Measurements from ENCODE around the gene RANBP9. TPM values are rescaled to one million over a fixed set of nuclear protein-coding genes. Genes with fewer than 3 reads are reported as not detected.
A peak's percentile ranks its signal among the peaks of the same experiment; 100 is the strongest.

Gene RANBP9
- total and polyA plus RNA-seq, 2 experiments from 2014 or later, result 12.1 to 31.8 TPM

GRCh38 chr6:13708736-13709135 lies 2.9 kb downstream of the RANBP9 start:
- TF ChIP-seq CREB1 (CRISPR knock-in tag; IDR thresholded peaks at IDR 0.05; ENCODE audit: low read depth) (no peak), JUNB (IDR thresholded peaks at IDR 0.05; ENCODE audit: unreplicated experiment) (no peak), POLR2AphosphoS5 (IDR thresholded peaks at IDR 0.05; ENCODE audit: low read depth) (no peak), ETS1 (IDR thresholded peaks at IDR 0.05) (no peak), EZH2 (IDR thresholded peaks at IDR 0.05; ENCODE audit: low read depth, unreplicated experiment) (no peak), ZNF114 (CRISPR knock-in tag; IDR thresholded peaks at IDR 0.05) (no peak), STAT1 (IDR thresholded peaks at IDR 0.05; ENCODE audit: unreplicated experiment) (no peak), ZNF331 (CRISPR knock-in tag; IDR thresholded peaks at IDR 0.05; ENCODE audit: low read depth) (no peak), NANOG (IDR thresholded peaks at IDR 0.05; ENCODE audit: borderline replicate concordance) (no peak), EZH2phosphoT487 (IDR thresholded peaks at IDR 0.05; ENCODE audit: unreplicated experiment) (no peak)
- TF ChIP-seq, protein P1, sequence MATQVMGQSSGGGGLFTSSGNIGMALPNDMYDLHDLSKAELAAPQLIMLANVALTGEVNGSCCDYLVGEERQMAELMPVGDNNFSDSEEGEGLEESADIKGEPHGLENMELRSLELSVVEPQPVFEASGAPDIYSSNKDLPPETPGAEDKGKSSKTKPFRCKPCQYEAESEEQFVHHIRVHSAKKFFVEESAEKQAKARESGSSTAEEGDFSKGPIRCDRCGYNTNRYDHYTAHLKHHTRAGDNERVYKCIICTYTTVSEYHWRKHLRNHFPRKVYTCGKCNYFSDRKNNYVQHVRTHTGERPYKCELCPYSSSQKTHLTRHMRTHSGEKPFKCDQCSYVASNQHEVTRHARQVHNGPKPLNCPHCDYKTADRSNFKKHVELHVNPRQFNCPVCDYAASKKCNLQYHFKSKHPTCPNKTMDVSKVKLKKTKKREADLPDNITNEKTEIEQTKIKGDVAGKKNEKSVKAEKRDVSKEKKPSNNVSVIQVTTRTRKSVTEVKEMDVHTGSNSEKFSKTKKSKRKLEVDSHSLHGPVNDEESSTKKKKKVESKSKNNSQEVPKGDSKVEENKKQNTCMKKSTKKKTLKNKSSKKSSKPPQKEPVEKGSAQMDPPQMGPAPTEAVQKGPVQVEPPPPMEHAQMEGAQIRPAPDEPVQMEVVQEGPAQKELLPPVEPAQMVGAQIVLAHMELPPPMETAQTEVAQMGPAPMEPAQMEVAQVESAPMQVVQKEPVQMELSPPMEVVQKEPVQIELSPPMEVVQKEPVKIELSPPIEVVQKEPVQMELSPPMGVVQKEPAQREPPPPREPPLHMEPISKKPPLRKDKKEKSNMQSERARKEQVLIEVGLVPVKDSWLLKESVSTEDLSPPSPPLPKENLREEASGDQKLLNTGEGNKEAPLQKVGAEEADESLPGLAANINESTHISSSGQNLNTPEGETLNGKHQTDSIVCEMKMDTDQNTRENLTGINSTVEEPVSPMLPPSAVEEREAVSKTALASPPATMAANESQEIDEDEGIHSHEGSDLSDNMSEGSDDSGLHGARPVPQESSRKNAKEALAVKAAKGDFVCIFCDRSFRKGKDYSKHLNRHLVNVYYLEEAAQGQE (IDR thresholded peaks at IDR 0.05; ENCODE audit: unreplicated experiment), result no peak
- TF ChIP-seq, protein P2, sequence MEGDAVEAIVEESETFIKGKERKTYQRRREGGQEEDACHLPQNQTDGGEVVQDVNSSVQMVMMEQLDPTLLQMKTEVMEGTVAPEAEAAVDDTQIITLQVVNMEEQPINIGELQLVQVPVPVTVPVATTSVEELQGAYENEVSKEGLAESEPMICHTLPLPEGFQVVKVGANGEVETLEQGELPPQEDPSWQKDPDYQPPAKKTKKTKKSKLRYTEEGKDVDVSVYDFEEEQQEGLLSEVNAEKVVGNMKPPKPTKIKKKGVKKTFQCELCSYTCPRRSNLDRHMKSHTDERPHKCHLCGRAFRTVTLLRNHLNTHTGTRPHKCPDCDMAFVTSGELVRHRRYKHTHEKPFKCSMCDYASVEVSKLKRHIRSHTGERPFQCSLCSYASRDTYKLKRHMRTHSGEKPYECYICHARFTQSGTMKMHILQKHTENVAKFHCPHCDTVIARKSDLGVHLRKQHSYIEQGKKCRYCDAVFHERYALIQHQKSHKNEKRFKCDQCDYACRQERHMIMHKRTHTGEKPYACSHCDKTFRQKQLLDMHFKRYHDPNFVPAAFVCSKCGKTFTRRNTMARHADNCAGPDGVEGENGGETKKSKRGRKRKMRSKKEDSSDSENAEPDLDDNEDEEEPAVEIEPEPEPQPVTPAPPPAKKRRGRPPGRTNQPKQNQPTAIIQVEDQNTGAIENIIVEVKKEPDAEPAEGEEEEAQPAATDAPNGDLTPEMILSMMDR (conservative IDR thresholded peaks at IDR 0.05; ENCODE audit: low read depth in 2 of 2), result no peak
- TF ChIP-seq, protein P3, sequence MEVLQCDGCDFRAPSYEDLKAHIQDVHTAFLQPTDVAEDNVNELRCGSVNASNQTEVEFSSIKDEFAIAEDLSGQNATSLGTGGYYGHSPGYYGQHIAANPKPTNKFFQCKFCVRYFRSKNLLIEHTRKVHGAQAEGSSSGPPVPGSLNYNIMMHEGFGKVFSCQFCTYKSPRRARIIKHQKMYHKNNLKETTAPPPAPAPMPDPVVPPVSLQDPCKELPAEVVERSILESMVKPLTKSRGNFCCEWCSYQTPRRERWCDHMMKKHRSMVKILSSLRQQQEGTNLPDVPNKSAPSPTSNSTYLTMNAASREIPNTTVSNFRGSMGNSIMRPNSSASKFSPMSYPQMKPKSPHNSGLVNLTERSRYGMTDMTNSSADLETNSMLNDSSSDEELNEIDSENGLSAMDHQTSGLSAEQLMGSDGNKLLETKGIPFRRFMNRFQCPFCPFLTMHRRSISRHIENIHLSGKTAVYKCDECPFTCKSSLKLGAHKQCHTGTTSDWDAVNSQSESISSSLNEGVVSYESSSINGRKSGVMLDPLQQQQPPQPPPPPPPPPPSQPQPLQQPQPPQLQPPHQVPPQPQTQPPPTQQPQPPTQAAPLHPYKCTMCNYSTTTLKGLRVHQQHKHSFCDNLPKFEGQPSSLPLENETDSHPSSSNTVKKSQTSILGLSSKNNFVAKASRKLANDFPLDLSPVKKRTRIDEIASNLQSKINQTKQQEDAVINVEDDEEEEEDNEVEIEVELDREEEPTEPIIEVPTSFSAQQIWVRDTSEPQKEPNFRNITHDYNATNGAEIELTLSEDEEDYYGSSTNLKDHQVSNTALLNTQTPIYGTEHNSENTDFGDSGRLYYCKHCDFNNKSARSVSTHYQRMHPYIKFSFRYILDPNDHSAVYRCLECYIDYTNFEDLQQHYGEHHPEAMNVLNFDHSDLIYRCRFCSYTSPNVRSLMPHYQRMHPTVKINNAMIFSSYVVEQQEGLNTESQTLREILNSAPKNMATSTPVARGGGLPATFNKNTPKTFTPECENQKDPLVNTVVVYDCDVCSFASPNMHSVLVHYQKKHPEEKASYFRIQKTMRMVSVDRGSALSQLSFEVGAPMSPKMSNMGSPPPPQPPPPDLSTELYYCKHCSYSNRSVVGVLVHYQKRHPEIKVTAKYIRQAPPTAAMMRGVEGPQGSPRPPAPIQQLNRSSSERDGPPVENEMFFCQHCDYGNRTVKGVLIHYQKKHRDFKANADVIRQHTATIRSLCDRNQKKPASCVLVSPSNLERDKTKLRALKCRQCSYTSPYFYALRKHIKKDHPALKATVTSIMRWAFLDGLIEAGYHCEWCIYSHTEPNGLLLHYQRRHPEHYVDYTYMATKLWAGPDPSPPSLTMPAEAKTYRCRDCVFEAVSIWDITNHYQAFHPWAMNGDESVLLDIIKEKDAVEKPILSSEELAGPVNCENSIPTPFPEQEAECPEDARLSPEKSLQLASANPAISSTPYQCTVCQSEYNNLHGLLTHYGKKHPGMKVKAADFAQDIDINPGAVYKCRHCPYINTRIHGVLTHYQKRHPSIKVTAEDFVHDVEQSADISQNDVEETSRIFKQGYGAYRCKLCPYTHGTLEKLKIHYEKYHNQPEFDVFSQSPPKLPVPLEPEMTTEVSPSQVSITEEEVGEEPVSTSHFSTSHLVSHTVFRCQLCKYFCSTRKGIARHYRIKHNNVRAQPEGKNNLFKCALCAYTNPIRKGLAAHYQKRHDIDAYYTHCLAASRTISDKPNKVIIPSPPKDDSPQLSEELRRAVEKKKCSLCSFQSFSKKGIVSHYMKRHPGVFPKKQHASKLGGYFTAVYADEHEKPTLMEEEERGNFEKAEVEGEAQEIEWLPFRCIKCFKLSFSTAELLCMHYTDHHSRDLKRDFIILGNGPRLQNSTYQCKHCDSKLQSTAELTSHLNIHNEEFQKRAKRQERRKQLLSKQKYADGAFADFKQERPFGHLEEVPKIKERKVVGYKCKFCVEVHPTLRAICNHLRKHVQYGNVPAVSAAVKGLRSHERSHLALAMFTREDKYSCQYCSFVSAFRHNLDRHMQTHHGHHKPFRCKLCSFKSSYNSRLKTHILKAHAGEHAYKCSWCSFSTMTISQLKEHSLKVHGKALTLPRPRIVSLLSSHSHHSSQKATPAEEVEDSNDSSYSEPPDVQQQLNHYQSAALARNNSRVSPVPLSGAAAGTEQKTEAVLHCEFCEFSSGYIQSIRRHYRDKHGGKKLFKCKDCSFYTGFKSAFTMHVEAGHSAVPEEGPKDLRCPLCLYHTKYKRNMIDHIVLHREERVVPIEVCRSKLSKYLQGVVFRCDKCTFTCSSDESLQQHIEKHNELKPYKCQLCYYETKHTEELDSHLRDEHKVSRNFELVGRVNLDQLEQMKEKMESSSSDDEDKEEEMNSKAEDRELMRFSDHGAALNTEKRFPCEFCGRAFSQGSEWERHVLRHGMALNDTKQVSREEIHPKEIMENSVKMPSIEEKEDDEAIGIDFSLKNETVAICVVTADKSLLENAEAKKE (CRISPR knock-in tag; IDR thresholded peaks at IDR 0.05), result no peak
- Histone ChIP-seq H2AFZ (no peak overlapping the region), H3K79me2 (replicated peaks; ENCODE audit: insufficient read depth) (peaks cover 71% of the 10 kb centered on the region), H4K20me1 (replicated peaks; ENCODE audit: insufficient read depth) (peaks cover 20% of the 10 kb centered on the region), H3K4me3 (peak overlapping the region; percentile 89), H3K9me2 (ENCODE audit: insufficient read depth) (no peaks in the 10 kb centered on the region), H3K27me3 (ENCODE audit: insufficient read depth) (no peaks in the 10 kb centered on the region), H3K4me2 (peak overlapping the region; percentile 84; the same call in 1 of the 2 replicates), H3F3A (replicated peaks; ENCODE audit: low read depth) (no peaks in the 10 kb centered on the region), H3K4me1 (ENCODE audit: insufficient read depth) (peaks cover 22% of the 10 kb centered on the region), H3K27ac (ENCODE audit: low read depth) (no peak overlapping the region), H3K36me3 (ENCODE audit: insufficient read depth) (no peaks in the 10 kb centered on the region)
- no peaks in the 10 kb centered on the region; the same call in 1 of the 3 replicates for H3K36me3 Mint-ChIP-seq (ENCODE audit: low read depth)
- DNase-seq (ENCODE audit: low spot score), result no peak
- no peaks in the 10 kb centered on the region; the same call in 1 of the 3 replicates for H3K9me3 Mint-ChIP-seq
- no peaks in the 10 kb centered on the region for H3K27me3 Mint-ChIP-seq (ENCODE audit: insufficient read depth, low read depth, poor library complexity)
- no peak overlapping the region for H3K27ac Mint-ChIP-seq
- ATAC-seq, result no peak
- H3K4me1 Mint-ChIP-seq, result peaks cover 30% of the 10 kb centered on the region
- peak overlapping the region; percentile 91 for H3K4me3 Mint-ChIP-seq
